Neural progenitor cell (in vitro differentiated cells): Measurements from ENCODE around the gene INPP4B.

Experiments used
- CTCF ChIP-seq: fragments of 200-600 bp; sonication (generic); IDR thresholded peaks from 2 replicates; pipeline ENCODE4 v1.5.1; 2017; ENCODE audit warnings: antibody characterized with exemption, mild to moderate bottlenecking
- EZH2 ChIP-seq: fragments of 200-600 bp; sonication (generic); IDR thresholded peaks from 2 replicates; pipeline ENCODE4 v1.6.1; 2017; ENCODE audit warnings: antibody characterized with exemption, mild to moderate bottlenecking, moderate library complexity

DNA sequence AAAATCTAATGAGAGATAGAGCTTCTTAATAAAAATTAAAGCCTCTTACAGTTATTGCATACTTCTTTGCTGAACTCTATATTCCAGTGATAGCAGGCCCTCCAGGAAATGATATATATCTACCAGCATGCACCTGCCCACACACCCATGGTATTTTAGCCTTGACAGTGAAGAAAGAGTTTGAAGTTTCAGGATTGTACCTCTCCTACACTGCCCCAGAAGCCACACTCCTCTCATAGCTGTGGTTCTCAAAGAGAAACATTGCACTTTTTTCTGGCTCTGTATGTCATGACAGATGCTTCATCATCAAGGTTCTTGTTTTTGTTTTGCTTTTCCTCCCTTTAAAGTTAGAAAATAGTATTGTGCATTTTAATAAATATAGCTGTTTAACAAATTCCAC lies 34.0 kb downstream of the INPP4B start:
- TF ChIP-seq CTCF: no peak
- no peak for TF ChIP-seq EZH2
